Astrocyte of the hippocampus (primary cell): ENCODE data around the gene RGS17.
A peak's percentile ranks its signal among the peaks of the same experiment; 100 is the strongest.
"Not testable (repeated sequence)": the region's sequence is repeated elsewhere in the genome, so short reads cannot be mapped to it uniquely, and the experiment has no call there.

Source experiments
- DNase-seq: peaks from one replicate; pipeline ENCODE4 v3.0.0; 2011; ENCODE audit warnings: low read depth, low spot score

RGS17 gene

GRCh38 chr6:153125032-153125431 is 6.0 kb downstream of the RGS17 start:
- DNase-seq = no peak

- no peak for DNase-seq
Measured at GRCh38 chr6:153123801-153124200, 7.3 kb downstream of the RGS17 start.

DNA sequence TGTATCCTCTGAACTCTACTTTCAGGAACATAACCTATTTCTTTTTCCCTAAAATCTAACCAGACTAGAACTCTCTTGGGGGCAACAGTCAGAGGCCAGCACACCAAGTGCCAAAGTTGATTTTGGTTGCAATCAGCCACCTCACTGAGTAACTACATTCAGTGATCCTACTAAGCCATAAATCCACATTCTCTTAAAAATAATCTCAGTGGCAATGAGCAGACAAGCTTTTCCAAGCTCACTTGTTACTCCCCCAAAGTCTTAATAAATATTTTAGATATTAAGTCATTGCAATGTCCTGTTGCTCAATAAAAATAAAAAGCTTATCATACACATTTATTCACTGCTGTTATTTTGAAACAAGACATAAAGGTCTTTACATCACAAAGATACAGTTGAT is 9.8 kb downstream of the RGS17 start:
- no peak for DNase-seq

DNA sequence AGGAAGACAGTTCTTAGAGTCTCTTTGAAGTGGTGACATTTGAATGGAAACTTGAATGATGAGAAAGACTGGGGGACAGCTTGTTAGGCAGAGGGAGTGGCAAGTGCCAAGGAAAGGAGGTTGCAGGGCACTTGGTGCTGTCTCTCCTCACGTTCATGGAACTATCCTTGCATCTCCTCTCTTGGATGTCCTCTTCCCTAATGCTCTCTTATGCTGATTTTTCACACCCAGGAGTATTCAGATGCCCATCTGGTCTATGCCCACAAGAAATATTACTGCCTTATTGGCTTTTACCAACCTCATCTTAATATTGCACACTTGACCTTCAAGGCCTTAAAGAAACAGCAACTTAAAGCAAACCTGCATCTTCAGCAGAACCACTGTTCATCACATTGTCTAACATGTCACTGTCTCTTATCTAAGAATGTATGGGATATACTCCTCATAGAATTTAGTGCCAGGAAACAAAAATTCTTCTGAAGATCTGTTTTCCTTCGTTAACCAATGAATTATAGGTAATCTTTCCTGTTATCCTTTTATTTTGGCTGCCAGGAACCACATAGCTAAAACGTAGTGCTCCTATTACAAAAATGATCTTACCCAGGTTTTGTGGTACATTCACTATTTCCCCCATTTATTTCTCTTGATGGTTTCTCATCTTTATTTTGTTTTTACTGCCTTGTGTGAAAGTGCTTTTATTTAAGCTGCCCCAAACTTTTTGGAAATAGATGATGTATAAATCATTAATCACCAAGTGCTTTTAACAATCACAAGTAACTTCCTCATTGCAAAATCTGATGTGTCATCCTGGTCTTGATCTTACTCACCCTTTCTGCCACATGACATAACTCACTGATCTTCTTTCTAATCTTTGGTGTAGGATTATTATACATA is 12.8 kb downstream of the RGS17 start:
- no peak for DNase-seq

DNA sequence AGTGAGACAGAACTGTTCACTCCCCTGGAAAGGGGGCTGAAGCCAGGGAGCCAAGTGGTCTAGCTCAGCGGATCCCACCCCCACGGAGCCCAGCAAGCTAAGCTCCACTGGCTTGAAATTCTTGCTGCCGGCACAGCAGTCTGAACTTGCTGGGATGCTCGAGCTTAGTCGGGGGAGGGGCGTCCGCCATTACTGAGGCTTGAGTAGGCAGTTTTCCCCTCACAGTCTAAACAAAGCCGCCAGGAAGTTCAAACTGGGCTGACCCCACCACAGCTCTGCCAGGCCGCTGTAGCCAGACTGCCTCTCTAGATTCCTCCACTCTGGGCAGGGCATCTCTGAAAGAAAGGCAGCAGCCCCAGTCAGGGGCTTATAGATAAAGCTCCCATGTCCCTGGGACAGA is 20.0 kb downstream of the RGS17 start:
- DNase-seq = not testable (repeated sequence)

GRCh38 chr6:153110612-153111011 is 20.5 kb downstream of the RGS17 start:
- not testable (repeated sequence) for DNase-seq

DNA sequence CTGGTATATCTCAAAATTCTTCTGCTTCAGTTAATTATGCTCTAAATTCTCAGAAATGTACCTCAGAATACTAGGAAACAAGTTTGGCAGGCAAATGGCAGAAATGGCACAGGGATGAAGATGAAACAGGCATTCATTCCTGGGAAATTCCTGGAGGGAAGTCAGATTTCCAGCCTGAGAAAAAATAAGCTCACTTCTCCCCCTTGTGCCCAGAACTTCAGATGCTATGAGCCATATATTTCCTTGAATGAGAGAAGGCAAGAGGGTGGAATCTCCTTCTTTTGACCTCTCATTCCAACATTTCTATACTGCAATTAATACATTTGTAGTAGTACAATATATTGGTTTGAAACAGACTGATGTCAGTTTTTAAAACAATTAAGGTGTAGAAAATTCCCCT is 22.8 kb downstream of the RGS17 start:
- DNase-seq = peak; percentile 52

DNA sequence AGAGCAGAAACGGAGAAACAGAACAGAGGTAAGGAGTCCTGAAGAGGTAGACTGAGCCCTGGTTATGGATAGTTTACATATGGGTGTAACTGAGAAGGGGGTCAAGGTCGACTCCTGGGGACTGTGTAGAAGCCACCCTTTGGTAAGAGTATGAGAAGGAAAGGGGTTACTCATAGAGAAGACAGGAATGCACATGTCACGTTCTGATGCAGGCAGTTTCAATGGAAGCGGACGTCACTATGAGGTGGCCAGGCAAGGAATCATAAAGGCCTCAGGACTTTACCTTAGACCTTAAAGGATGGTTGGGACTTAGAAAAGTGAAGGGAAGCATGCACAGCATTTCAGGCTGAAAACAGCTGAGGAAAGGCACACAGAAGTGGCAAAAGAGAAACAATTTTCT is 25.1 kb downstream of the RGS17 start:
- DNase-seq = no peak

DNA sequence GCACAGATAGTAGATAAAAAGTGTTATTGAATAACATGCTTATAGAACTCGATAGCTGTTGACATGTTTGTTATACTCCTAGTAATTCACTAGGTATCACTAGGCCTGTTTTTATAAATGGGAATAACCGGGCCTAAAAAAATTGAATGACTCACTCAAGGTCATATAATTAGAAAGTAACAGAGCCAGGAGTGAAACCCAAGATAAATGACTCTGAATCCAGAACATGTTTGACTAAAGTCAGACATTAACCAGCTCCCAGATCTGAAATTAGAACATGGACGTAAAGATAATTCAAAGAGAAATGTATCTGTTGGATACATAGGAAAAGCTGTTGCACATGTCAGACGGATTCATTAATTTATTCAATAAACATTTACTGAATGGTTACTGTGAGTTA is 26.9 kb downstream of the RGS17 start:
- DNase-seq = no peak

GRCh38 chr6:153103319-153103655 is 27.8 kb downstream of the RGS17 start:
- DNase-seq = no peak

DNA sequence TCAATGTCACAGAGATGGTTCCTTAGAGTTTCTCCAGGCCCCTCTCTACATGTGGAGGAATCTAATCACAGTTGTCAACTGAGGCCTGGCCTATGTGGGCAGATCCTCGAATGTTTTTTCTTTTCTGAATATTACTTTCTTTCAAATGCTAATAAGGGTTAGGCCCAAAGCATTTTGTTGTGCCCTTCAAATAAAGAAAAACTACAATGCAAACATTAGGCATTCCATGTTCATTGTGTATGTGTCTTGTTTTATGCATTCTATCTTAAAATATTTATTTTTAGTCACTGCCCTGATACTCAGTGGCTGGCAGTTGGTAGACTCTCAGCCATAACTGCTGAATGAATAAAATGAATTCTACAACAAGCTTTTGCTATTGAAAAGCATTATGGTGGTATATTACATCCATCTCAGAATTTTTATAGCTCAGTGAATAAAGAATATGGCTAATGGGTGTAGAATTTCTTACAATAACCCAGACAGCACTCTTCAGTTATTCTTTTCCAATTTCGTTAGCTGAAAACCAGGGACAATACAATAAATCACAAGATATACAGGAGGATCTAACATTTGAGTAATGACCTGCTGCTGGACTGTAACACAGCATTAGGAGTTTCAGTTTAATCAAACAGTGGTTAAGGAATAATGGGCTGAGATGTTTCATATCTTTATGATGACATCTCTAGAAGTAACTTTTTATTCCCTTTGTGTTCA is 28.3 kb downstream of the RGS17 start:
- DNase-seq = no peak

GRCh38 chr6:153101461-153101860 is 29.6 kb downstream of the RGS17 start:
- DNase-seq = no peak

DNA sequence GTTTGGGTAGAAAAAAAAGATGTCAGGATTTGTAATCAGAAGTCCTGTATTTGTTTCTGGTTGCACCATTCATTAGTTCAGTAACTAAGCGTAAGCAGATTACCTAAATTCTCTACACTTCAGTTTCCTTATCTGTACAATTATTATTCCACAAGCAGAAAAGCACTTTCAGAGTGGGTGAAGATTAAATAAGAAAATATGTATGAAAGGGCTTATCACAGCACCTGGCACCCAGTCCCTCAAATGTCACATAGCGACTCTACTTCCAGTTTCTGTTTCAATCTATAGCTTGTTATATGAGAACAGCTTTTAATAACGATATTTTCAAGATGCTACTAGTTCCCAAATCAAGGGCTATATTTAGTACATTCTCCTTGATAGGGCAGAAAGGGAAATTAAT is 31.4 kb downstream of the RGS17 start:
- no peak for DNase-seq

DNA sequence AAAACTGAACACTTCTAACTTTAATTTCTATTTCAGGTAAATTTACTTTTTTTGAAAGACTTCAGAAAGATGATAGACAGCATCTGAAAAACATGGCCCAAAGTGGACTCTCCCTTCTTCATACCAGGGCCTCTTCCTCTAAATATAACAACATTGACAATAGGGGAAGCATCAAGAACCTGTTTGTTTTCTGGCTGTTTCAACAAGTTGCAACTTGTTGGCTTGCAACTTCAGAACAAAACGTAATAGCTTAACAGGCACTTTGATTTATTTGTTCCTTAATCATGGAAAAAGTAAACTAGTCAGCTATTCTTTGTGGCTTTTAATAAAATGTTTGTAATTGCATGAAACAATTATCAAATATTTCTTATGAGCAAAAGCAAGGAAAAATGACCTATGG is 34.3 kb downstream of the RGS17 start:
- no peak for DNase-seq

DNA sequence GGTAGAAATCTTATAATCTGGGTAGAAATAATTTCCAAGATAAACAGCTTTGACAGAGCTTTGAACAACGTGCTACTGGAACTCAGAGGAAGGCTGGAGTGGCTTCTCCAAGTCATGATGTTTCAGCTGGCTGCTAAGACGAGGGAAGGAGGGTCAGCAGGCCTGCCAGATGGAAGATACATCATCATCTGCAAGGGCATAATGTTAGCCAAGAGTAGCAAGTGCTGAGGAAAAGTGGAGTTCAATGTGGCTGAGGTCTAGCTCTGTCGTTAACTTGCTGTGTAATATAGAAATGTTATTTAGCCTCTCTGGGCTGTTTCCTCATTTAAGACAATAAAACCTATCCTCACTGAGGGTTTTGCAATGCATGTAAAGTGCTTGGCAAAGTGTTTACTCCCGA is 35.1 kb downstream of the RGS17 start:
- DNase-seq = no peak

DNA sequence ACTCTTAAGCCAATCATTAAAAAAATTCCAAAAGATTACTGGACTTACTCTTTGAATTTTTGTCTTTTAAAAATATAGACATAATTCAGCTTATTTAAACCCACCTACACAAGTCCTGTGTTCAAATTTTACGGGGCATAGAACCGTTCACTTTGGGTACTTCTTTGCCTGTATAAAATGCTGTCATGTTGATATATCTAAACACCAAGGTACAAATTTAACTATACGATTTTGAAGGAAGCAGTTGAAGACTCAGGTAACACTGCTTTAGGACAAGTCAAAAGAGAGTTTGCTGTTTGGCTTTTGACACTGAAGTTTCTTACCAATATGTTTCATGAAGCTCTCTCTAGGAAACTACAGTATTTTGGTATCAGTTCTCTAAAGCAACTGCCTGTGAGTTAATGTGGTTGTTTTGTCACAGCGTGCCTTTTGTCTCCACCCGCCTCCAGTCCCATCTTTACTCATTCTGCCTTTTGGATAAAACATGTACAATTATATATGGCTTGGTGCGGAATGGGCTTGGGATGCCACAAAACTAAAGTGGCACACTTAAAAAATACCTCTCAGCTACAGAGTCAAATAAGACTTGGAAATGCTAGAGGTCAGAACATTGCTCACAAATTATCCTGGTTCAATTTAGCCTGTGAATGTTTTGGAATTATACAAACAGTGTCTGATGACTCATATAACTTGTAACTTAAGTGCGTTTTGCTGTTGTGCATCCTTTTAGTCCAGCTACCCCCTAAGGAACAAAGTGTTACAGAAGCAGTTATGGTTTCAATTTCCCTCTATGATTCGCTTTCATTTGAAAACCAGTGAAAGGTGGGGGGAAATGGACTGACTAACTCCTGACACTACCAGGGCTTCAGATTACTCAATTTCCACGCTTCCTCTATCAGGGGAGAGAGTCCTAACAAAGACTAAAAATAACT is 38.7 kb downstream of the RGS17 start:
- DNase-seq = peak; percentile 54

DNA sequence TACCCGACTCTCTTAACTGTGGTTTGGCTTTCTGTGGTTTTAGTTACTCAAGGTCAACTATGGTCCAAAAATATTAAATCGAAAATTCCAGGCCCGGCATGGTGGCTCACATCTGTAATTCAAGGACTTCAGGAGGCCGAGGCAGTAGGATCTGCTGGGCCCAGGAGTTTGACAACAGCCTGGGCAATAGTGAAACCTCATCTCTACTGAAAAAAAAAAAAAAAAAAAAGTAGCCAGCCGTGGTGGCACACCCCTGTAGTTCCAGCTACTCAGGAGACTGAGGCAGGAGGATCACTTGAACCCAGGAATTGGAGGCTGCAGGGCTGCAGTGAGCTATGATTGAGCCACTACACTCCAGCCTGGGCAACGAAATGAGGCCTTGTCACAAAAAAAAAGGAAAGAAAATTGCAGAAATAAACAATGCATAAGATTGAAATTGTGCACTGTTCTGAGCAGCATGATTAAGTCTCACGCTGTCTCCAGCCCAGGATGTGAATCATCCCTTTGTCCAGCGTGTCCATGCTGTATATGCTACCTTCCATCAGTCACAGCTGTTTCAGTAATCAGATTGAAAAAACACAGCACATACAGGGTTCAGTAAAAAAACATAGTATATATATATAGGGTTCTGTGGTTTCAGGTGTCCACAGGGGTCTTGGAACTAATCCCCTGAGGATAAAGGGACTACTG is 40.7 kb downstream of the RGS17 start:
- peak; percentile 64 for DNase-seq

DNA sequence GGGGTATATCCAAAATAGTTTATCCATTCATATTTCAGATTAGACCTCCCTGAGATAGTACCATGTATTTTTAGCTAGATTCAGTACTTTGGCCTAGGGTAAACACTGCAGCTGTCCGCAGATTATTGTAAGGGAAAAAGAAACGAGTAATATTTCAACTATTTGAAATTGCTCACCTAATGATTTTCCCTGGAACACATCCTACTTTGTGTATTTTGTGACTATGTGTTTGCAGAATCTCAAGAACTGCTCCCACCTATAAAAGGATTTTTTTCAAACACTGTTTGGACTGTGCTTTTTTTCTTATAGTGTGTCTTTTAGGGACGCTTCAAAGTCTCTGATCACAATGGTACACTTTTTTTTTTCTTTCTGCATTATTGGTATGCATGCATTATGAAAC is 42.3 kb downstream of the RGS17 start:
- DNase-seq = no peak

- DNase-seq = no peak
Measured at GRCh38 chr6:153087436-153087835, 43.6 kb downstream of the RGS17 start.

GRCh38 chr6:153086225-153086990 is 44.7 kb downstream of the RGS17 start:
- no peak for DNase-seq

GRCh38 chr6:153085239-153085638 is 45.8 kb downstream of the RGS17 start:
- DNase-seq = no peak
